PC-9 (cell line): ENCODE measurements around the gene MOSPD3. TPM values are rescaled to one million over a fixed set of nuclear protein-coding genes. Genes with fewer than 3 reads are reported as not detected.
A peak's percentile ranks its signal among the peaks of the same experiment; 100 is the strongest.

Experiments
- BruUV-seq: library from RNA; stranded (reverse); fragments of 400-500 nt; replicated peaks from 2 replicates; lab custom pipeline; 2021; lab: Mats Ljungman, UMichigan
- CTCF ChIA-PET: fragments of 300-600 bp; sonication (Branson Sonifier 250); formaldehyde crosslinking; loops from one replicate; lab custom pipeline; 2022; ENCODE audit warnings: antibody characterized with exemption; lab: Charles Lee
- POLR2A ChIA-PET: fragments of 300-600 bp; sonication (Branson Sonifier 250); formaldehyde crosslinking; loops from one replicate; lab custom pipeline; 2022; ENCODE audit warnings: antibody characterized with exemption; ENCODE audit not compliant: unreplicated experiment; lab: Charles Lee
- DNase-seq, 2 experiments: peaks; one replicate each; pipeline versions ENCODE4 v3.0.0 to v3.0.0-alpha.2; 2015 to 2022; ENCODE audit warnings: mixed read lengths in 1 of 2
- H2AFZ ChIP-seq: fragments of 200-600 bp; sonication (generic); 2 replicates; pipeline ENCODE4 v1.8.1; 2017; ENCODE audit warnings: antibody characterized with exemption
- H3F3A ChIP-seq: fragments of 200-600 bp; sonication (generic); 2 replicates; pipeline ENCODE4 v1.8.1; 2017; ENCODE audit warnings: antibody characterized with exemption, mild to moderate bottlenecking, low read depth; ENCODE audit not compliant: insufficient read depth
- H3K27ac ChIP-seq: fragments of 200-600 bp; sonication (generic); 2 replicates; pipeline ENCODE4 v1.6.1; 2016; ENCODE audit warnings: mixed run types
- H3K27me3 ChIP-seq: fragments of 200-600 bp; sonication (generic); 2 replicates; pipeline ENCODE4 v1.6.1; 2016; ENCODE audit warnings: low read depth, mixed run types; ENCODE audit not compliant: insufficient read depth
- H3K36me3 ChIP-seq: fragments of 200-600 bp; sonication (generic); 2 replicates; pipeline ENCODE4 v1.6.1; 2016; ENCODE audit warnings: low read depth, mixed run types
- H3K4me1 ChIP-seq: fragments of 200-600 bp; sonication (generic); replicated peaks from 2 replicates; pipeline ENCODE4 v1.6.1; 2016; ENCODE audit warnings: mixed run types; ENCODE audit not compliant: insufficient read depth
- H3K4me2 ChIP-seq: fragments of 200-600 bp; sonication (generic); 2 replicates; pipeline ENCODE4 v1.6.1; 2017; ENCODE audit warnings: mixed run types
- H3K4me3 ChIP-seq: fragments of 200-600 bp; sonication (generic); 2 replicates; pipeline ENCODE4 v1.6.1; 2016; ENCODE audit warnings: mixed run types
- H3K79me2 ChIP-seq: fragments of 200-600 bp; sonication (generic); 2 replicates; pipeline ENCODE4 v1.6.1; 2017; ENCODE audit warnings: low read depth, mixed run types
- H3K9me2 ChIP-seq: fragments of 200-600 bp; sonication (generic); 2 replicates; pipeline ENCODE4 v1.8.1; 2017; ENCODE audit warnings: mild to moderate bottlenecking; ENCODE audit not compliant: insufficient read depth
- H3K9me3 ChIP-seq: fragments of 200-600 bp; sonication (generic); 2 replicates; pipeline ENCODE4 v1.8.1; 2016; ENCODE audit warnings: low read depth; ENCODE audit not compliant: insufficient read depth
- H4K20me1 ChIP-seq: fragments of 200-600 bp; sonication (generic); 2 replicates; pipeline ENCODE4 v1.8.1; 2017; ENCODE audit not compliant: insufficient read depth
- EZH2 ChIP-seq: fragments of 200-600 bp; sonication (generic); IDR thresholded peaks from 2 replicates; pipeline ENCODE4 v1.8.0; 2017; ENCODE audit warnings: antibody characterized with exemption, low read depth
- intact Hi-C: fragments of 100-400 bp; cut with micrococcal nuclease; formaldehyde crosslinking; loops from one replicate; pipeline ENCODE4 v1.10.0; 2022; ENCODE audit not compliant: unreplicated experiment
- total RNA-seq: library from RNA; stranded (reverse); gene quantifications from 2 replicates; pipeline ENCODE4 v1.2.3, GENCODE V29; 2021
- TF ChIP-seq, protein P1 (sequence below): fragments of 200-600 bp; sonication (generic); conservative IDR thresholded peaks from 2 replicates; pipeline ENCODE4 v1.6.1; 2017; ENCODE audit warnings: mixed run types, antibody characterized with exemption, mild to moderate bottlenecking, moderate library complexity

Gene MOSPD3
- total RNA-seq, 1 experiment from 2014 or later: 38.1 TPM

- H3K27me3 ChIP-seq: no peaks in the 10 kb centered on the region
- intact Hi-C loops: no loop called here
- TF ChIP-seq, protein P1, sequence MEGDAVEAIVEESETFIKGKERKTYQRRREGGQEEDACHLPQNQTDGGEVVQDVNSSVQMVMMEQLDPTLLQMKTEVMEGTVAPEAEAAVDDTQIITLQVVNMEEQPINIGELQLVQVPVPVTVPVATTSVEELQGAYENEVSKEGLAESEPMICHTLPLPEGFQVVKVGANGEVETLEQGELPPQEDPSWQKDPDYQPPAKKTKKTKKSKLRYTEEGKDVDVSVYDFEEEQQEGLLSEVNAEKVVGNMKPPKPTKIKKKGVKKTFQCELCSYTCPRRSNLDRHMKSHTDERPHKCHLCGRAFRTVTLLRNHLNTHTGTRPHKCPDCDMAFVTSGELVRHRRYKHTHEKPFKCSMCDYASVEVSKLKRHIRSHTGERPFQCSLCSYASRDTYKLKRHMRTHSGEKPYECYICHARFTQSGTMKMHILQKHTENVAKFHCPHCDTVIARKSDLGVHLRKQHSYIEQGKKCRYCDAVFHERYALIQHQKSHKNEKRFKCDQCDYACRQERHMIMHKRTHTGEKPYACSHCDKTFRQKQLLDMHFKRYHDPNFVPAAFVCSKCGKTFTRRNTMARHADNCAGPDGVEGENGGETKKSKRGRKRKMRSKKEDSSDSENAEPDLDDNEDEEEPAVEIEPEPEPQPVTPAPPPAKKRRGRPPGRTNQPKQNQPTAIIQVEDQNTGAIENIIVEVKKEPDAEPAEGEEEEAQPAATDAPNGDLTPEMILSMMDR: no peak
- no peak for TF ChIP-seq EZH2
- no peaks in the 10 kb centered on the region for H4K20me1 ChIP-seq
- H3K27ac ChIP-seq: no peak overlapping the region
- H3K9me2 ChIP-seq: no peaks in the 10 kb centered on the region
- ChIA-PET POLR2A (interaction anchor here (0.7 kb wide), 1 partner anchor 48 kb away, joined by 3 read pairs; no protein-coding TSS in a partner anchor), CTCF (no interaction called here)
- peaks cover 7% of the 10 kb centered on the region; the same call in 1 of the 2 replicates for H3F3A ChIP-seq
- no peak overlapping the region for H2AFZ ChIP-seq
- H3K36me3 ChIP-seq: no peaks in the 10 kb centered on the region
- no peak overlapping the region for H3K4me3 ChIP-seq
- no peak overlapping the region for H3K4me2 ChIP-seq
- no TSS peak for BruUV-seq
- no peaks in the 10 kb centered on the region for H3K9me3 ChIP-seq
- no peak for DNase-seq
- H3K4me1 ChIP-seq: peaks cover 4% of the 10 kb centered on the region; the same call in 1 of the 2 replicates
- no peaks in the 10 kb centered on the region for H3K79me2 ChIP-seq
Measured at GRCh38 chr7:100621554-100621953, 9.2 kb downstream of the MOSPD3 start.

DNA sequence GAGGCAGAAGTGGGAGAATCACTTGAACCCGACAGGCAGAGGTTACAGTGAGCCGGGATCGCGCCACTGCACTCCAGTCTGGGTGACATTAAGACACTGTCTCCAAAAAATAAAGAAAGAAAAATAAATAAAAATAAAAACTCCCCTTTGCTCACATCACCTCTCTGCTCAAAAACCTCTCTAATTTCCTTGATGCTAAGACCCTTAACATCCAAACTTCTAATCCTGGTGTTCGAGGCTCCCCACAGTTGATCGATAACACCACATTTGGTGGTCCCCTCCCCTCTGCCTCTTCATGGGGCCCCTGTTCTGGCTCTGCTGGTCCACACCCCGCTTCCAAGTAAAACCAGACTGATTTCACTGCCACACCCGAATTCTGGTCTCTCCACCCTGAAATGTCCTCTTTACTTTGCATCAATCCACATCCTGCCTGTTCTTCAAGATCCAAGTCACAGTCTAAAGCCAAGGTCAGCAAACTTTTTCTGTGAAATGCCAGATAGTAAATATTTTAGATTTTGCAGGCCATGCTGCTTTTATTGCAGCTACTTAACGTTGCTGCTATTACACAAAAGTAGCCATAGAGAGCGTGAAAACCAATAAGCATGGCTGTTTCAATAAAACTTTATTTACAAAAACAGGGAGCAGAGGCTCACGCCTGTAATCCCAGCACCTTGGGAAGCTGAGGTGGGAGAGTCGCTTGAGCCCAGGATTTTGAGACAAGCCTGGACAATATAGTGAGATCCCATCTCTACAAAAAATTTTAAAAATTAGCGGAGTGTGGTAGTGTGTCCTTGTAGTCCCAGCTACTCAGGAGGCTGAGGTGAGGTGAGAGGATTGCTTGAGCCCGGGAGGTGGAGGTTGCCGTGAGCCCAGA lies 11.8 kb downstream of the MOSPD3 start:
- no peak for DNase-seq
- CTCF ChIA-PET: interaction anchor here (0.6 kb wide), 1 partner anchor 11 kb away, joined by 3 read pairs; no protein-coding TSS in a partner anchor

DNA sequence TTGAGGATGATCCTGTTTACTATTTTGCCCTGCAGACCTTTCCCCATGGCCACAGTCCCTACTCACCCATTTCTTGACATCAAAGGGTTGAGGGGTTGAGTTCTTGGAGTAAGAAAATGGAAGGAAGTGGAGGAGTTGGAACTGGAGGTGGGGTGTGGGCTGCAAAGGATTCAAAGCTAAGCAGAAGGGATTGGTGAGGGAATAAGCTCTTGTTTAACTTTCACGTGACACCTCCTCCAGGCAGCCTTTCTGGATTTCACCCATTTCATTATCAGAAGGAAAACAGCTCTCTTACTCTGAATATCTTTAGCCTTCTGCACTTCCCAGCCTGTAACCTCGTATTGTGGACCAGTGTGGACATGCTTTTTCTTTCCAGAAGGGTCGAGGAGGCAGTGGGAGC lies 13.7 kb downstream of the MOSPD3 start:
- DNase-seq: no peak
- Histone ChIP-seq H3K4me2 (peak overlapping the region; percentile 94), H3K9me3 (no peaks in the 10 kb centered on the region), H3K36me3 (no peaks in the 10 kb centered on the region), H4K20me1 (no peaks in the 10 kb centered on the region), H2AFZ (no peak overlapping the region; the same call in 1 of the 2 replicates), H3K4me3 (peak overlapping the region; percentile 62; the same call in 1 of the 2 replicates), H3F3A (peaks cover 12% of the 10 kb centered on the region; the same call in 1 of the 2 replicates), H3K27ac (no peak overlapping the region), H3K4me1 (peaks cover 9% of the 10 kb centered on the region; the same call in 1 of the 2 replicates), H3K27me3 (no peaks in the 10 kb centered on the region), H3K9me2 (no peaks in the 10 kb centered on the region), H3K79me2 (no peaks in the 10 kb centered on the region)
- no peak for TF ChIP-seq EZH2
- TF ChIP-seq, protein P1: no peak
- CTCF ChIA-PET: interaction anchor here (0.6 to 0.9 kb wide), 2 partner anchors 11 to 44 kb away, joined by 3 to 5 read pairs; no protein-coding TSS in a partner anchor
- no TSS peak for BruUV-seq
- POLR2A ChIA-PET: interaction anchor here (0.5 to 0.7 kb wide), 2 partner anchors 18 to 24 kb away, joined by 3 to 5 read pairs; no protein-coding TSS in a partner anchor
- intact Hi-C loops: loop anchor here (5.0 kb wide), 1 partner anchor 46 kb away; the partner anchor contains the start of gene GNB2

More for the DNA sequence above, 11.8 kb downstream of the MOSPD3 start:
- Histone ChIP-seq H3K9me2 (no peaks in the 10 kb centered on the region), H3F3A (peaks cover 12% of the 10 kb centered on the region; the same call in 1 of the 2 replicates), H3K27me3 (no peaks in the 10 kb centered on the region), H3K4me1 (peaks cover 9% of the 10 kb centered on the region; the same call in 1 of the 2 replicates), H3K4me3 (no peak overlapping the region), H2AFZ (no peak overlapping the region), H3K79me2 (no peaks in the 10 kb centered on the region), H4K20me1 (no peaks in the 10 kb centered on the region), H3K4me2 (no peak overlapping the region), H3K36me3 (no peaks in the 10 kb centered on the region), H3K27ac (no peak overlapping the region), H3K9me3 (no peaks in the 10 kb centered on the region)
- intact Hi-C loops: no loop called here
- BruUV-seq: no TSS peak
- POLR2A ChIA-PET: interaction anchor here (0.6 kb wide), 1 partner anchor 19 kb away, joined by 4 read pairs; no protein-coding TSS in a partner anchor
- TF ChIP-seq, protein P1: no peak
- TF ChIP-seq EZH2: no peak
